ENCODE results near the gene MS4A5.

The MS4A5 gene

DNA sequence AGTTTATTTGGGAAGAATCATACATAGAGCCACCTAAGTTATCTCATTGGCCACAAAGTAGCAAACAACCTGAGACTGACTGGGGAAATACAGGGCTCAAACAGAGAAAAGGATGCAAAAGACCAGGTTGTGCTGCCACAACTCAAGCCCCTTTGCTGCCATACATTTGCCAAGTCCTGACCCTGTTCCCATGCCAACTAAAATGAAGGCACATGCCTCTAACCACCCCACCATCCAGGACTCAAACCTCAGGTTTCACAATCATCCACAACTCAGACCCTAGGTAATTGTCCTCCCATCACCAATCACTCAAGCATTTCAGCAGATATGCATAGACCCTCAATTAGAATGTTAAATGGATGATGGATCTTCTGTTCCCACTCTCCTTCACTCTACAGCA lies 24.8 kb downstream of the MS4A5 start:
- Histone ChIP-seq H3K79me2 (ENCODE audit: low read length) (no peaks in the 10 kb centered on the region), H3K9me3 (replicated peaks; ENCODE audit: insufficient read depth, low read length) (no peaks in the 10 kb centered on the region), H3K27ac (ENCODE audit: low read length) (no peak overlapping the region), H3K36me3 (replicated peaks; ENCODE audit: insufficient read depth, low read length) (no peaks in the 10 kb centered on the region), H3K4me3 (ENCODE audit: low read length) (no peak overlapping the region), H4K20me1 (ENCODE audit: insufficient read depth, low read length) (no peaks in the 10 kb centered on the region), H3F3A (ENCODE audit: insufficient read depth, low read length) (no peaks in the 10 kb centered on the region), H3K4me1 (ENCODE audit: low read length) (no peaks in the 10 kb centered on the region), H2AFZ (ENCODE audit: low read length) (no peak overlapping the region), H3K9ac (ENCODE audit: low read length) (no peak overlapping the region), H3K4me2 (ENCODE audit: low read depth, low read length) (no peak overlapping the region), H3K9me2 (replicated peaks; ENCODE audit: insufficient read depth, low read length) (no peaks in the 10 kb centered on the region), H3K27me3 (replicated peaks; ENCODE audit: insufficient read depth, low read length) (no peaks in the 10 kb centered on the region)
- DNase-seq: no peak
- TF ChIP-seq EZH2 (optimal IDR thresholded peaks at IDR 0.05; ENCODE audit: low read depth, low read length): no peak
- TF ChIP-seq EZH2phosphoT487 (IDR thresholded peaks at IDR 0.05; ENCODE audit: low read length): no peak
- TF ChIP-seq, protein P1, sequence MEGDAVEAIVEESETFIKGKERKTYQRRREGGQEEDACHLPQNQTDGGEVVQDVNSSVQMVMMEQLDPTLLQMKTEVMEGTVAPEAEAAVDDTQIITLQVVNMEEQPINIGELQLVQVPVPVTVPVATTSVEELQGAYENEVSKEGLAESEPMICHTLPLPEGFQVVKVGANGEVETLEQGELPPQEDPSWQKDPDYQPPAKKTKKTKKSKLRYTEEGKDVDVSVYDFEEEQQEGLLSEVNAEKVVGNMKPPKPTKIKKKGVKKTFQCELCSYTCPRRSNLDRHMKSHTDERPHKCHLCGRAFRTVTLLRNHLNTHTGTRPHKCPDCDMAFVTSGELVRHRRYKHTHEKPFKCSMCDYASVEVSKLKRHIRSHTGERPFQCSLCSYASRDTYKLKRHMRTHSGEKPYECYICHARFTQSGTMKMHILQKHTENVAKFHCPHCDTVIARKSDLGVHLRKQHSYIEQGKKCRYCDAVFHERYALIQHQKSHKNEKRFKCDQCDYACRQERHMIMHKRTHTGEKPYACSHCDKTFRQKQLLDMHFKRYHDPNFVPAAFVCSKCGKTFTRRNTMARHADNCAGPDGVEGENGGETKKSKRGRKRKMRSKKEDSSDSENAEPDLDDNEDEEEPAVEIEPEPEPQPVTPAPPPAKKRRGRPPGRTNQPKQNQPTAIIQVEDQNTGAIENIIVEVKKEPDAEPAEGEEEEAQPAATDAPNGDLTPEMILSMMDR (IDR thresholded peaks at IDR 0.05; ENCODE audit: low read length): no peak

DNA sequence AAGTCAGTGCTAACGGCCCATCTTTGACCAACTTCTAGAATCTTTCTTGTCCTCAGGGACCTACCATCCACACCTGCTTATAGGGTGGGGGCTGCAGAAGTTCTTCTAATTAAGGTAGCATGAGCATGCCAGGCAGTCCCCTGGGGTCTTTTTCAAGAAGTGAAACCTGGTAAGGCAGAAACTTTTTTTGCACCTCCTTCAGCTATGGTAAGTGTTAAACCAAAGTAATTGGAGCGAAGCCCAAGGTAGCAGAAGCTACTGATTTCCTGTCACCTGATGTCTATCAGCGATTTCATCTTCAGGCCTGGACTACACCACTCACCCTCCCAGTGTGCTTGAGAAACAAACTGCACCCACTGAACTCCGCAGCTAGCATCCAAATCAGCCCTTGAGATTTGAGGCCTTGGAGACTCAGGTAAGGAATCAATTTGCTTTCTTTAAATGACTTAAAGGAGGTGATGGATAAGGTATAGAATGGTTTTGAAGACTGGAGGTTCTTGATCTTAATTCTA lies 26.2 kb downstream of the MS4A5 start, which contains the start of gene MS4A1:
Gene MS4A1 (plus strand): TSS at position 317 of the 512 bp plus-strand sequence. CDS start 6,528 bp downstream, outside the sequence.
- Histone ChIP-seq H3K27ac (ENCODE audit: low read length) (no peak within 1 kb of the TSS), H3K9me2 (replicated peaks; ENCODE audit: insufficient read depth, low read length) (no peaks in the 10 kb centered on the region), H4K20me1 (ENCODE audit: insufficient read depth, low read length) (no peaks in the 10 kb centered on the region), H3K4me3 (ENCODE audit: low read length) (no peak within 1 kb of the TSS; the same call in 1 of the 2 replicates), H3K36me3 (replicated peaks; ENCODE audit: insufficient read depth, low read length) (no peaks in the 10 kb centered on the region), H3K4me2 (ENCODE audit: low read depth, low read length) (no peak within 1 kb of the TSS), H3F3A (ENCODE audit: insufficient read depth, low read length) (no peaks in the 10 kb centered on the region), H3K4me1 (ENCODE audit: low read length) (peaks cover 2% of the 10 kb centered on the region; the same call in 1 of the 2 replicates), H3K9me3 (replicated peaks; ENCODE audit: insufficient read depth, low read length) (no peaks in the 10 kb centered on the region), H3K79me2 (ENCODE audit: low read length) (no peaks in the 10 kb centered on the region), H3K27me3 (replicated peaks; ENCODE audit: insufficient read depth, low read length) (no peaks in the 10 kb centered on the region), H3K9ac (ENCODE audit: low read length) (no peak within 1 kb of the TSS), H2AFZ (ENCODE audit: low read length) (no peak within 1 kb of the TSS)
- no peak for DNase-seq
- TF ChIP-seq EZH2 (optimal IDR thresholded peaks at IDR 0.05; ENCODE audit: low read depth, low read length): no peak
- no peak for TF ChIP-seq EZH2phosphoT487 (IDR thresholded peaks at IDR 0.05; ENCODE audit: low read length)
- TF ChIP-seq, protein P1 (IDR thresholded peaks at IDR 0.05; ENCODE audit: low read length): no peak

DNA sequence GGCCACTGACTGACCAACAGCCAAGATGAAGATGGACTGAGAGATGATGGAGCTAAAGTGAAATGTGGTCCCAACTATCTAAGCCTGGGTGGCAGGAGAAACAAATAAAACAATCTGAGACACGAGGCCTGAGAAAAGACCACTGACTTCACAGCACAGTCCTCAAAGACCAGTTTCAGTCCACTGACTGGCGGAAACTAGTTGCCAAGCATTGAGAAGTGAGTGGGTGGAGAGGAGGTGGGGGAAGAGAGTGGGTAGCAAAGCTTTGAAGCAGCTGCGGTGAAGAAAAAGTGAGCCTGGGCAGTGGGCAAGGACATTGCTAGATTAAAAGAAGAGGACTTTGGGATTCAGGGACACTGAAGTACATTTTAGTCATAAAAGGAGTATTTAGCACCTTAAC lies 28.2 kb downstream of the MS4A5 start:
- no peaks in the 10 kb centered on the region for H3K9me3 ChIP-seq (replicated peaks; ENCODE audit: insufficient read depth, low read length)
- no peak overlapping the region for H3K4me3 ChIP-seq (ENCODE audit: low read length)
- no peaks in the 10 kb centered on the region for H3F3A ChIP-seq (ENCODE audit: insufficient read depth, low read length)
- no peaks in the 10 kb centered on the region for H3K27me3 ChIP-seq (replicated peaks; ENCODE audit: insufficient read depth, low read length)
- H3K4me1 ChIP-seq (ENCODE audit: low read length): peaks cover 6% of the 10 kb centered on the region; the same call in 1 of the 2 replicates
- no peaks in the 10 kb centered on the region for H3K9me2 ChIP-seq (replicated peaks; ENCODE audit: insufficient read depth, low read length)
- DNase-seq: no peak
- TF ChIP-seq, protein P1 (IDR thresholded peaks at IDR 0.05; ENCODE audit: low read length): no peak
- no peak for TF ChIP-seq EZH2phosphoT487 (IDR thresholded peaks at IDR 0.05; ENCODE audit: low read length)
- TF ChIP-seq EZH2 (optimal IDR thresholded peaks at IDR 0.05; ENCODE audit: low read depth, low read length): no peak
- no peaks in the 10 kb centered on the region for H4K20me1 ChIP-seq (ENCODE audit: insufficient read depth, low read length)
- H3K27ac ChIP-seq (ENCODE audit: low read length): no peak overlapping the region
- no peak overlapping the region for H3K4me2 ChIP-seq (ENCODE audit: low read depth, low read length)
- no peaks in the 10 kb centered on the region for H3K36me3 ChIP-seq (replicated peaks; ENCODE audit: insufficient read depth, low read length)
- no peak overlapping the region for H2AFZ ChIP-seq (ENCODE audit: low read length)
- H3K9ac ChIP-seq (ENCODE audit: low read length): no peak overlapping the region
- no peaks in the 10 kb centered on the region for H3K79me2 ChIP-seq (ENCODE audit: low read length)

Data from MM.1S (cell line).